Measurements from ENCODE around the gene RAPGEF3.

GRCh38 chr12:47722941-47723631 is 35.6 kb downstream of the RAPGEF3 start:
- TF ChIP-seq POLR2A (IDR thresholded peaks at IDR 0.05; ENCODE audit: low read depth, low read length) (no peak), POLR2AphosphoS5 (IDR thresholded peaks at IDR 0.05; ENCODE audit: low read depth, low read length) (no peak)
